ENCODE results near the gene ATP11C.

- TF ChIP-seq POLR2A (IDR thresholded peaks at IDR 0.05) (no peak), CTCF (IDR thresholded peaks at IDR 0.05) (no peak), EP300 (IDR thresholded peaks at IDR 0.05) (no peak)
Observed at GRCh38 chrX:139739138-139739537, 193.7 kb downstream of the ATP11C start.

All from gastroesophageal sphincter (tissue), 3 donors.